Liver (tissue), 9 donors: ENCODE data around the gene STX11. TPM values are rescaled to one million over a fixed set of nuclear protein-coding genes. Genes with fewer than 3 reads are reported as not detected.

ENCODE experiments used
- DNase-seq: peaks from one replicate; pipeline ENCODE4 v3.0.0-alpha.2; 2017; ENCODE audit warnings: low spot score
- H3K27ac ChIP-seq, 2 donors: one replicate each; pipeline ENCODE4 v1.7.0; 2013; ENCODE audit warnings: inconsistent platforms in 2 of 2, low read length in 2 of 2, control low read depth in 1 of 2, low read depth in 1 of 2, mild to moderate bottlenecking in 1 of 2
- H3K27me3 ChIP-seq, 4 donors: one replicate each; pipeline versions ENCODE4 v1.6.1 to v1.7.0; 2013; ENCODE audit warnings: low read length in 3 of 4, inconsistent platforms in 1 of 4, mild to moderate bottlenecking in 1 of 4, moderate library complexity in 1 of 4; ENCODE audit not compliant: control insufficient read depth in 4 of 4, insufficient read depth in 4 of 4
- H3K36me3 ChIP-seq, 4 donors: one replicate each; pipeline versions ENCODE4 v1.6.1 to v1.7.0; 2013; ENCODE audit warnings: low read length in 3 of 4, mild to moderate bottlenecking in 3 of 4, low read depth in 1 of 4, moderate library complexity in 1 of 4; ENCODE audit not compliant: control insufficient read depth in 4 of 4, insufficient read depth in 3 of 4
- H3K4me1 ChIP-seq, 4 donors: one replicate each; pipeline versions ENCODE4 v1.6.1 to v1.7.0; 2013; ENCODE audit warnings: low read length in 3 of 4, mild to moderate bottlenecking in 3 of 4, moderate library complexity in 1 of 4; ENCODE audit not compliant: control insufficient read depth in 4 of 4, insufficient read depth in 4 of 4
- H3K4me3 ChIP-seq, 3 donors: one replicate each; pipeline versions ENCODE4 v1.6.1 to v1.7.0; 2013; ENCODE audit warnings: low read length in 3 of 3, control low read depth in 1 of 3, low read depth in 1 of 3, mild to moderate bottlenecking in 1 of 3
- H3K9ac ChIP-seq, 2 donors: one replicate each; pipeline ENCODE4 v1.7.0; 2013; ENCODE audit warnings: low read length in 2 of 2, mild to moderate bottlenecking in 2 of 2, moderate library complexity in 2 of 2, control low read depth in 1 of 2, low read depth in 1 of 2
- H3K9me3 ChIP-seq, 4 donors: one replicate each; pipeline versions ENCODE4 v1.6.1 to v1.7.0; 2013; ENCODE audit warnings: low read length in 3 of 4; ENCODE audit not compliant: control insufficient read depth in 4 of 4
- EGR1 ChIP-seq, 2 donors: IDR thresholded peaks; 2 replicates each; pipeline ENCODE4 v1.6.1; 2016 to 2018; ENCODE audit warnings: antibody characterized with exemption in 2 of 2, low read depth in 2 of 2
- FOXA1 ChIP-seq: IDR thresholded peaks from 2 replicates; pipeline ENCODE4 v1.6.1; 2016; ENCODE audit warnings: antibody characterized with exemption
- FOXA2 ChIP-seq: IDR thresholded peaks from 2 replicates; pipeline ENCODE4 v1.6.1; 2016; ENCODE audit warnings: antibody characterized with exemption
- GABPA ChIP-seq, 2 donors: IDR thresholded peaks in 1 of 2; conservative IDR thresholded peaks in 1 of 2; 2 replicates each; pipeline ENCODE4 v1.6.1; 2016; ENCODE audit warnings: antibody characterized with exemption in 2 of 2, mild to moderate bottlenecking in 1 of 2, moderate library complexity in 1 of 2
- HNF4A ChIP-seq, 2 donors: conservative IDR thresholded peaks; 2 replicates each; pipeline ENCODE4 v1.6.1; 2016; ENCODE audit warnings: antibody characterized with exemption in 2 of 2, mild to moderate bottlenecking in 2 of 2
- HNF4G ChIP-seq: IDR thresholded peaks from 2 replicates; pipeline ENCODE4 v1.6.1; 2016; ENCODE audit warnings: antibody characterized with exemption
- JUND ChIP-seq, 2 donors: IDR thresholded peaks; 2 replicates each; pipeline ENCODE4 v1.6.1; 2016; ENCODE audit warnings: antibody characterized with exemption in 2 of 2
- NR2F2 ChIP-seq: IDR thresholded peaks from 2 replicates; pipeline ENCODE4 v1.6.1; 2016; ENCODE audit warnings: antibody characterized with exemption
- RAD21 ChIP-seq, 2 donors: IDR thresholded peaks; 2 replicates each; pipeline ENCODE4 v1.6.1; 2016; ENCODE audit warnings: antibody characterized with exemption in 2 of 2, mild to moderate bottlenecking in 2 of 2
- RXRA ChIP-seq, 2 donors: IDR thresholded peaks; 2 replicates each; pipeline ENCODE4 v1.6.1; 2017 to 2018; ENCODE audit warnings: antibody characterized with exemption in 2 of 2, mild to moderate bottlenecking in 1 of 2
- SP1 ChIP-seq: IDR thresholded peaks from 2 replicates; pipeline ENCODE4 v1.6.1; 2018; ENCODE audit warnings: antibody characterized with exemption, mild to moderate bottlenecking
- TAF1 ChIP-seq: conservative IDR thresholded peaks from 2 replicates; pipeline ENCODE4 v1.6.1; 2016; ENCODE audit warnings: antibody characterized with exemption, mild to moderate bottlenecking
- YY1 ChIP-seq: IDR thresholded peaks from 2 replicates; pipeline ENCODE4 v1.6.1; 2016; ENCODE audit warnings: antibody characterized with exemption, mild to moderate bottlenecking
- WGBS: extraction: QIAGEN DNeasy Blood & Tissue Kit; methylation state at CpG from one replicate; pipeline ENCODE4 v1.1.7; 2013; 5-methylcytosine and 5-hydroxymethylcytosine counted together
- polyA plus RNA-seq, 2 donors: library from polyadenylated mRNA; stranded (reverse) in 1 of 2; unstranded in 1 of 2; fragments of 200-250 nt in 1 of 2; fragments of >200 nt in 1 of 2; fragmentation: Nextera tagmentation in 1 of 2; extraction: Ambion mirVana in 1 of 2; gene quantifications; one replicate each; pipeline versions ENCODE4 v1.2.1 to v1.2.3, GENCODE V29; 2013 to 2015
- total RNA-seq, 2 donors: library from RNA; depleted of rRNA; stranded (reverse); fragments of >200 nt; gene quantifications; one replicate each; pipeline ENCODE4 v1.2.3, GENCODE V29; 2014
- TF ChIP-seq, protein P1 (sequence below): IDR thresholded peaks from 2 replicates; pipeline ENCODE4 v1.6.1; 2016; ENCODE audit warnings: antibody characterized with exemption
- TF ChIP-seq, protein P2 (sequence below): IDR thresholded peaks from 2 replicates; pipeline ENCODE4 v1.6.1; 2016; ENCODE audit warnings: antibody characterized with exemption, mild to moderate bottlenecking
- TF ChIP-seq, protein P3 (sequence below): fragments of 150-350 bp; IDR thresholded peaks from 2 replicates; pipeline ENCODE4 v1.5.1; 2017; ENCODE audit warnings: improper control_type of control experiment, low read depth, low read length; ENCODE audit not compliant: missing input control
- TF ChIP-seq, protein P4 (sequence below): IDR thresholded peaks from 2 replicates; pipeline ENCODE4 v1.6.1; 2016; ENCODE audit warnings: antibody characterized with exemption
- TF ChIP-seq, protein P5 (sequence below): IDR thresholded peaks from 2 replicates; pipeline ENCODE4 v1.6.1; 2016; ENCODE audit warnings: antibody characterized with exemption
- donor health status: healthy.
- donor health status: healthy.
- donor health status: healthy.
- donor health status: healthy.
- donor health status: healthy.

The STX11 gene
- total and polyA plus RNA-seq, 4 donors = 1.3 to 4.9 (median 3.4) TPM

DNA sequence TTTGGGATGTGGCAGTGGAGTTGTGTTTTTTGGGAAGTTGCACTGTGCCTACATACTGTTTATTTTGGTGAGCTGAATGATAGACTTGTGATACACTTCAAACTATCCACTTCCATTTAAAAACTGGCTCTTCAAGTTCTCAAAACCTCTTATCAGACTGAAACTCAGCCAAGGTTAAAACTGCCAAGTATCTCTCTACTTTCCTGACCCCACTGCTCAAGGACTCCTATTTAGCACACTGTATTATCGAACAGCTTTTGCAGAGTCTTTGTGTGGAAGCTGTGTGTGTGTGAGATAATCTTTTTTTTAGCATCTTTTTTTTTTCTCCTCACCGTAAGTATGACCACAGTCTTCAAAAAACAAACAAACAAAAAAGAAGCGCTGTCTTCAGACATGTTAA is 21.1 kb downstream of the STX11 start (continued):
- TF ChIP-seq, protein P1, sequence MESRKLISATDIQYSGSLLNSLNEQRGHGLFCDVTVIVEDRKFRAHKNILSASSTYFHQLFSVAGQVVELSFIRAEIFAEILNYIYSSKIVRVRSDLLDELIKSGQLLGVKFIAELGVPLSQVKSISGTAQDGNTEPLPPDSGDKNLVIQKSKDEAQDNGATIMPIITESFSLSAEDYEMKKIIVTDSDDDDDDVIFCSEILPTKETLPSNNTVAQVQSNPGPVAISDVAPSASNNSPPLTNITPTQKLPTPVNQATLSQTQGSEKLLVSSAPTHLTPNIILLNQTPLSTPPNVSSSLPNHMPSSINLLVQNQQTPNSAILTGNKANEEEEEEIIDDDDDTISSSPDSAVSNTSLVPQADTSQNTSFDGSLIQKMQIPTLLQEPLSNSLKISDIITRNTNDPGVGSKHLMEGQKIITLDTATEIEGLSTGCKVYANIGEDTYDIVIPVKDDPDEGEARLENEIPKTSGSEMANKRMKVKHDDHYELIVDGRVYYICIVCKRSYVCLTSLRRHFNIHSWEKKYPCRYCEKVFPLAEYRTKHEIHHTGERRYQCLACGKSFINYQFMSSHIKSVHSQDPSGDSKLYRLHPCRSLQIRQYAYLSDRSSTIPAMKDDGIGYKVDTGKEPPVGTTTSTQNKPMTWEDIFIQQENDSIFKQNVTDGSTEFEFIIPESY = no peak
- no peak for TF ChIP-seq YY1
- TF ChIP-seq JUND (IDR thresholded peaks at IDR 0.05) = no peak
- no peak for TF ChIP-seq SP1

DNA sequence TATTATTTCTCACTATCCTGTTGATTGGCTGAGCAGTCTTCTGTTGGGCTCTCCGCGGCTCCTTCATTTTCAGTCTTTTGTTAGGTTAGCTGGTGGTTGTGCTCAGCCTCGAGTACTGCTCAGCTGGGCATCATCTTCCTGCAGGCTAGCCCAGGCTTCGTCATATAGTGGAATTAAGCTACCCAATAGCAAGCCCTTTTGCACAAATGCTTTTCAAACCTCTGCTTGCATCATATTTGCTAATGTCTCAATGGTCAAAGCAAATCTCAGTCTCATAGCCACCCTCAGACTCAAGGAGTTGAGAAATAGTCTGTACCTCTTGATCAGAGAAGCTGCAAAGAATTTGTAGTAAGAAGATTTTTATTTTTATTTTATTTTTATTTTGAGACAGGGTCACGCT is 23.7 kb downstream of the STX11 start:
- 90% methylated on average over 5 of the region's 5 CpGs for WGBS
- Histone ChIP-seq H3K4me1 (no peaks in the 10 kb centered on the region), H3K9me3 (no peaks in the 10 kb centered on the region)

More for the DNA sequence above, 23.7 kb downstream of the STX11 start:
- TF ChIP-seq, protein P2, sequence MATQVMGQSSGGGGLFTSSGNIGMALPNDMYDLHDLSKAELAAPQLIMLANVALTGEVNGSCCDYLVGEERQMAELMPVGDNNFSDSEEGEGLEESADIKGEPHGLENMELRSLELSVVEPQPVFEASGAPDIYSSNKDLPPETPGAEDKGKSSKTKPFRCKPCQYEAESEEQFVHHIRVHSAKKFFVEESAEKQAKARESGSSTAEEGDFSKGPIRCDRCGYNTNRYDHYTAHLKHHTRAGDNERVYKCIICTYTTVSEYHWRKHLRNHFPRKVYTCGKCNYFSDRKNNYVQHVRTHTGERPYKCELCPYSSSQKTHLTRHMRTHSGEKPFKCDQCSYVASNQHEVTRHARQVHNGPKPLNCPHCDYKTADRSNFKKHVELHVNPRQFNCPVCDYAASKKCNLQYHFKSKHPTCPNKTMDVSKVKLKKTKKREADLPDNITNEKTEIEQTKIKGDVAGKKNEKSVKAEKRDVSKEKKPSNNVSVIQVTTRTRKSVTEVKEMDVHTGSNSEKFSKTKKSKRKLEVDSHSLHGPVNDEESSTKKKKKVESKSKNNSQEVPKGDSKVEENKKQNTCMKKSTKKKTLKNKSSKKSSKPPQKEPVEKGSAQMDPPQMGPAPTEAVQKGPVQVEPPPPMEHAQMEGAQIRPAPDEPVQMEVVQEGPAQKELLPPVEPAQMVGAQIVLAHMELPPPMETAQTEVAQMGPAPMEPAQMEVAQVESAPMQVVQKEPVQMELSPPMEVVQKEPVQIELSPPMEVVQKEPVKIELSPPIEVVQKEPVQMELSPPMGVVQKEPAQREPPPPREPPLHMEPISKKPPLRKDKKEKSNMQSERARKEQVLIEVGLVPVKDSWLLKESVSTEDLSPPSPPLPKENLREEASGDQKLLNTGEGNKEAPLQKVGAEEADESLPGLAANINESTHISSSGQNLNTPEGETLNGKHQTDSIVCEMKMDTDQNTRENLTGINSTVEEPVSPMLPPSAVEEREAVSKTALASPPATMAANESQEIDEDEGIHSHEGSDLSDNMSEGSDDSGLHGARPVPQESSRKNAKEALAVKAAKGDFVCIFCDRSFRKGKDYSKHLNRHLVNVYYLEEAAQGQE = no peak
- TF ChIP-seq JUND (IDR thresholded peaks at IDR 0.05) (no peak), RAD21 (IDR thresholded peaks at IDR 0.05) (no peak), GABPA (IDR thresholded peaks at IDR 0.05 in 1 of 2, conservative IDR thresholded peaks at IDR 0.05 in 1 of 2) (no peak), RXRA (IDR thresholded peaks at IDR 0.05) (no peak), SP1 (no peak), EGR1 (IDR thresholded peaks at IDR 0.05; ENCODE audit: low read depth in 2 of 2) (no peak), HNF4G (no peak), NR2F2 (no peak), TAF1 (no peak), HNF4A (conservative IDR thresholded peaks at IDR 0.05) (no peak), YY1 (no peak), FOXA1 (no peak), FOXA2 (no peak)
- TF ChIP-seq, protein P3, sequence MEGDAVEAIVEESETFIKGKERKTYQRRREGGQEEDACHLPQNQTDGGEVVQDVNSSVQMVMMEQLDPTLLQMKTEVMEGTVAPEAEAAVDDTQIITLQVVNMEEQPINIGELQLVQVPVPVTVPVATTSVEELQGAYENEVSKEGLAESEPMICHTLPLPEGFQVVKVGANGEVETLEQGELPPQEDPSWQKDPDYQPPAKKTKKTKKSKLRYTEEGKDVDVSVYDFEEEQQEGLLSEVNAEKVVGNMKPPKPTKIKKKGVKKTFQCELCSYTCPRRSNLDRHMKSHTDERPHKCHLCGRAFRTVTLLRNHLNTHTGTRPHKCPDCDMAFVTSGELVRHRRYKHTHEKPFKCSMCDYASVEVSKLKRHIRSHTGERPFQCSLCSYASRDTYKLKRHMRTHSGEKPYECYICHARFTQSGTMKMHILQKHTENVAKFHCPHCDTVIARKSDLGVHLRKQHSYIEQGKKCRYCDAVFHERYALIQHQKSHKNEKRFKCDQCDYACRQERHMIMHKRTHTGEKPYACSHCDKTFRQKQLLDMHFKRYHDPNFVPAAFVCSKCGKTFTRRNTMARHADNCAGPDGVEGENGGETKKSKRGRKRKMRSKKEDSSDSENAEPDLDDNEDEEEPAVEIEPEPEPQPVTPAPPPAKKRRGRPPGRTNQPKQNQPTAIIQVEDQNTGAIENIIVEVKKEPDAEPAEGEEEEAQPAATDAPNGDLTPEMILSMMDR = no peak
- TF ChIP-seq, protein P4, sequence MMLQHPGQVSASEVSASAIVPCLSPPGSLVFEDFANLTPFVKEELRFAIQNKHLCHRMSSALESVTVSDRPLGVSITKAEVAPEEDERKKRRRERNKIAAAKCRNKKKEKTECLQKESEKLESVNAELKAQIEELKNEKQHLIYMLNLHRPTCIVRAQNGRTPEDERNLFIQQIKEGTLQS = no peak
- TF ChIP-seq, protein P1 = no peak
- TF ChIP-seq, protein P5, sequence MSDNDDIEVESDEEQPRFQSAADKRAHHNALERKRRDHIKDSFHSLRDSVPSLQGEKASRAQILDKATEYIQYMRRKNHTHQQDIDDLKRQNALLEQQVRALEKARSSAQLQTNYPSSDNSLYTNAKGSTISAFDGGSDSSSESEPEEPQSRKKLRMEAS = no peak
- no peak overlapping the region for H3K9ac ChIP-seq
- no peak for DNase-seq
- H3K27ac ChIP-seq = no peak overlapping the region
- no peaks in the 10 kb centered on the region for H3K27me3 ChIP-seq
- H3K4me3 ChIP-seq = no peak overlapping the region
- H3K36me3 ChIP-seq = no peaks in the 10 kb centered on the region
